Panc1 (cell line): ENCODE results near the gene PLCL1. TPM values are rescaled to one million over a fixed set of nuclear protein-coding genes. Genes with fewer than 3 reads are reported as not detected.

Experiments
- ATAC-seq: fragments of 200-7000 bp; cut with Tn5 transposase; 2 replicates; pipeline ENCODE4 v1.9.1; 2020; ENCODE audit warnings: mild to moderate bottlenecking, moderate library complexity
- BruUV-seq: library from RNA; stranded (reverse); fragments of 400-500 nt; replicated peaks from 2 replicates; lab custom pipeline; 2021; lab: Mats Ljungman, UMichigan
- CTCF ChIA-PET: fragments of 300-600 bp; sonication (Branson Sonifier 250); formaldehyde crosslinking; loops from one replicate; lab custom pipeline; 2022; ENCODE audit warnings: antibody characterized with exemption; lab: Charles Lee
- POLR2A ChIA-PET: fragments of 300-600 bp; sonication (Branson Sonifier 250); formaldehyde crosslinking; loops from one replicate; lab custom pipeline; 2022; ENCODE audit warnings: antibody characterized with exemption; lab: Charles Lee
- DNase-seq: peaks from one replicate; pipeline ENCODE4 v3.0.0-alpha.2; 2010; ENCODE audit warnings: low read depth, low spot score
- H3K27ac ChIP-seq: 2 replicates; pipeline ENCODE4 v1.5.1; 2011; ENCODE audit warnings: mild to moderate bottlenecking, low read length, inconsistent platforms
- H3K27me3 ChIP-seq: fragments of 200-500 bp; sonication (Bioruptor generic); 2 replicates; pipeline ENCODE4 v1.6.0; 2014; ENCODE audit warnings: low read length, inconsistent platforms; ENCODE audit not compliant: control insufficient read depth, insufficient read depth
- H3K36me3 ChIP-seq: fragments of 200-500 bp; sonication (Bioruptor generic); 2 replicates; pipeline ENCODE4 v1.5.1; 2014; ENCODE audit warnings: inconsistent platforms, mild to moderate bottlenecking, low read length, moderate library complexity; ENCODE audit not compliant: control insufficient read depth, insufficient read depth
- H3K4me1 ChIP-seq: 2 replicates; pipeline ENCODE4 v1.5.1; 2011; ENCODE audit warnings: inconsistent platforms, mild to moderate bottlenecking, low read length, moderate library complexity; ENCODE audit not compliant: control insufficient read depth, insufficient read depth
- H3K4me3 ChIP-seq, 2 experiments: 2 replicates each; pipeline ENCODE4 v1.5.1; 2011 to 2012; ENCODE audit warnings: low read depth in 2 of 2, low read length in 2 of 2, mild to moderate bottlenecking in 2 of 2, inconsistent platforms in 1 of 2, moderate library complexity in 1 of 2
- H3K9me3 ChIP-seq: fragments of 200-500 bp; sonication (Bioruptor generic); 2 replicates; pipeline ENCODE4 v1.5.1; 2014; ENCODE audit warnings: low read depth, mild to moderate bottlenecking, inconsistent platforms, low read length, moderate library complexity; ENCODE audit not compliant: control insufficient read depth, insufficient read depth
- CTCF ChIP-seq: fragments of 450-650 bp; IDR thresholded peaks from 2 replicates; pipeline ENCODE4 v1.5.1; 2017; ENCODE audit warnings: mild to moderate bottlenecking
- POLR2AphosphoS5 ChIP-seq: IDR thresholded peaks from 2 replicates; pipeline ENCODE4 v1.6.1; 2012; ENCODE audit warnings: mild to moderate bottlenecking, low read depth, low read length, moderate library complexity
- REST ChIP-seq, 2 experiments: IDR thresholded peaks; 2 replicates each; pipeline ENCODE4 v1.6.1; 2011 to 2012; ENCODE audit warnings: low read depth in 2 of 2, control low read depth in 1 of 2, low read length in 1 of 2, mild to moderate bottlenecking in 1 of 2, moderate library complexity in 1 of 2; ENCODE audit not compliant: insufficient read depth in 1 of 2
- SIN3A ChIP-seq: IDR thresholded peaks from 2 replicates; pipeline ENCODE4 v1.6.1; 2012; ENCODE audit warnings: low read depth, mild to moderate bottlenecking, low read length, moderate library complexity, borderline replicate concordance; ENCODE audit not compliant: insufficient read depth
- TCF7L2 ChIP-seq: IDR thresholded peaks from 2 replicates; pipeline ENCODE4 v1.6.1; 2011; ENCODE audit warnings: mild to moderate bottlenecking, low read depth, low read length, inconsistent platforms
- in situ Hi-C: cut with HindIII; loops from 2 replicates; pipeline ENCODE4 v1.10.0; 2016; ENCODE audit warnings: low sequenced_read_pairs, low pct_unique_long_range_greater_than_20kb
- intact Hi-C: fragments of 100-400 bp; cut with micrococcal nuclease; formaldehyde crosslinking; loops from one replicate; pipeline ENCODE4 v1.10.0; 2022; ENCODE audit not compliant: unreplicated experiment
- total RNA-seq: library from RNA; stranded (reverse); gene quantifications from one replicate; pipeline ENCODE4 v1.2.1, GENCODE V29; 2021; ENCODE audit not compliant: unreplicated experiment

PLCL1 gene
- total RNA-seq, 1 experiment from 2014 or later: not detected

- Histone ChIP-seq H3K4me1 (no peaks in the 10 kb centered on the region), H3K27ac (no peak overlapping the region), H3K4me3 (no peak overlapping the region), H3K27me3 (peaks cover 8% of the 10 kb centered on the region), H3K36me3 (no peaks in the 10 kb centered on the region), H3K9me3 (no peaks in the 10 kb centered on the region)
- ATAC-seq (no peak), DNase-seq (no peak)
- no TSS peak for BruUV-seq
- ChIA-PET POLR2A (no interaction called here), CTCF (no interaction called here)
- TF ChIP-seq POLR2AphosphoS5: no peak
- TF ChIP-seq SIN3A: no peak
- no peak for TF ChIP-seq REST (IDR thresholded peaks at IDR 0.05; ENCODE audit: insufficient read depth in 1 of 2, low read depth in 2 of 2, low read length in 1 of 2)
- no peak for TF ChIP-seq TCF7L2
- TF ChIP-seq CTCF: no peak
- in situ Hi-C loops: no loop called here
- intact Hi-C loops: no loop called here
Observed at GRCh38 chr2:198167346-198167745, 363.0 kb downstream of the PLCL1 start.

GRCh38 chr2:198168651-198169050 is 364.3 kb downstream of the PLCL1 start:
- H3K9me3 ChIP-seq: no peaks in the 10 kb centered on the region
- intact Hi-C loops: no loop called here
- BruUV-seq: no TSS peak
- POLR2A ChIA-PET: no interaction called here
- no peak for ATAC-seq
- in situ Hi-C loops: no loop called here
- no peak overlapping the region for H3K27ac ChIP-seq
- TF ChIP-seq REST (IDR thresholded peaks at IDR 0.05; ENCODE audit: insufficient read depth in 1 of 2, low read depth in 2 of 2, low read length in 1 of 2): no peak
- no peak for TF ChIP-seq TCF7L2
- TF ChIP-seq POLR2AphosphoS5: no peak
- H3K4me3 ChIP-seq: no peak overlapping the region
- DNase-seq: no peak
- H3K36me3 ChIP-seq: no peaks in the 10 kb centered on the region
- no peaks in the 10 kb centered on the region for H3K4me1 ChIP-seq
- H3K27me3 ChIP-seq: peaks cover 8% of the 10 kb centered on the region
- CTCF ChIA-PET: no interaction called here
